RPMI8226 (cell line): ENCODE measurements around the gene CRNN.
A peak's percentile ranks its signal among the peaks of the same experiment; 100 is the strongest.

Experiments
- DNase-seq: peaks from one replicate; pipeline ENCODE4 v3.0.0-alpha.2; 2015

Gene CRNN

DNA sequence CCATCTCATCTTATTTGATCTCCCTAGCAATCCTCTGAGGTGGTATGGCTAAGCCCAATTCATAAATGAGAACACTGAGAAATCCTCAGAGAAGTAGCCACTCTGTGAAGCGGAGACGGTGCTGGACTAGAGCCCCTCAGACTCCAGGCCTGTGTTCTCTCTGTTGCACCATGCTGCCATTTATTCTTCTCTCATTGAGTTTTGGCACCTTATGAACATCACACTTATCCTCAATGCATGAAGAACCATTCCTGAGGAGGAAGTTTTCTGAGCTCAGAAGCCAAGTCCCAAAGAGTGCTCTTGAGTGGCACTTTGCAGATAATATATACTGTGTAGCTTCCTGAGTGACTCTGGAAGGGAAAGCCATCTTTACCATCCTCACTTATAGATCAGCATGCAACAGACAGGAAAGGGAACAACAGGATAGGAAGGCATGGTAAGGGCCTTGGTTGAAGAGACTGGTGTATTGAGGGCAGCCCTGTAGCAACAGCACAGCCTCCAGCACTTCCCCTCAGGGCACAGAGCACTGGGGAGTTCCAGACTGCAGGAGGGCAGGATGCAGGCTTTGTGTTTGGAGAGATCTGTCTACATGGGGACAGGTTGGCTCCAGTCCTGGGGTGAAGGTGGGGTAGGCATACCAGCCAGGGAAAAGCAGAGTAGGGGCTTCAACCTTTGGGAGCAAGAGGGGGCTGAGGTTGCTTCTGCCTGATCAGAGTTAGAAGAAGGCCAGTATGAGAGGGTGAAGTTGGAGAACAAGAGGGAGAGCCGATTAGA is 1.6 kb upstream of the CRNN start:
- DNase-seq, result no peak

DNA sequence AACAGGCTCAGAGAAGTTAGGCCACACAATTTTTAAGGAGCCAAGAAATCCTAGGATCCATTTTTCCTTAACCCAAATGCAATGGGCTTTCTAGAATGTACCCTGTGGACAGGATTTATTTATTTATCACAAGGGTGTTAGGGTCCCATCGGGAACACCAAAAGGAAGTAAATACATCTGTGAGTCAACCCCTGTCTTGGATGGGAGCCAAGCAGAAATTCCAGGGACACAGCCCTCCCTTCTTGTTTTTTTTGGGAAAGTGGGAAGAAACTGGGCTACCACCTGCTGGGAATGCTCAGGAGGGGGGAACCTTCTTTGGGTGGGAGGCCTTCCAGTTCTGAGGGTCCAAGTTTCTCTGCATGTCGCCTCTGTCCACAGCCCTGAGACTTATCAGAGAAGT is 1.3 kb downstream of the CRNN start:
- no peak for DNase-seq

- no peak for DNase-seq
Observed at GRCh38 chr1:152411134-152411533, 2.9 kb downstream of the CRNN start.

DNA sequence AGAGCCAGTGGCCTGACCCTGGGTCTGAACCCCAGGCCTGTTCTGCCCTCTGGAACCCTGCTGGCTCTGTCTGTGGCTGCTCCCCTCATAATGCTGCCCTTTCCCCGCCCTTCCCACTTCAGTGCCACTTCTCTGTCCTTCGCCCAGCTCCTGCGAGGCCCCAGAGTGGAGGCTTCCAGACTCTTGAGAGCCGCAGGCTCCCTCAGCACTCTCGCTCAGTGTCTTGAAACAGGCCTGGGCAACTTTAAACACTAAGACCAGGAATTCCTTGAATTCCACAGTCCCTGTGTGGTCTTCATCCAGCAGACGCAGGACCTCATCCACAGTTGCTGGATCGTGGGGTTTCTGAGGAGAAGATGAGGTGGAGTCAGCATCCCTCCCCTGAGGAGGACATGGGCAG is 3.5 kb downstream of the CRNN start:
- no peak for DNase-seq

DNA sequence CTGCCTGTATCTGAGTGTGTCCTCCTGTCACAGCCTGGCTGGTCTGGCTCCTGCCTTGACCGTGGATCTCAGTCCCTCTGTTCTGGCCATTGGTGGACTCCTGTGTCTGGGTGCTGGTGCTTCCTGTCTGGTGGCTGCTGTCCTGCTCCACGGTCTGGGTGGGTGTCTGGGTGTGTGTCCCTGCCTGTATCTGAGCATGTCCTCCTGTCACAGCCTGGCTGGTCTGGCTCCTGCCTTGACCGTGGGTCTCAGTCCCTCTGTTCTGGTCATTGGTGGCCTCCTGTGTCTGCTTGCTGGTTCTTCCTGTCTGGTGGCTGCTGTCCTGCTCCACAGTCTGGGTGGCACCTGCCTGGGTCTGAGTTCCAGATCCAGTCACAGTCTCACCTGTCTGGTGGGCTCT is 4.0 kb downstream of the CRNN start:
- no peak for DNase-seq

GRCh38 chr1:152408664-152409063 is 5.4 kb downstream of the CRNN start:
- DNase-seq, result no peak

- peak; percentile 39 for DNase-seq
Observed at GRCh38 chr1:152398812-152399698, 15.0 kb downstream of the CRNN start.

DNA sequence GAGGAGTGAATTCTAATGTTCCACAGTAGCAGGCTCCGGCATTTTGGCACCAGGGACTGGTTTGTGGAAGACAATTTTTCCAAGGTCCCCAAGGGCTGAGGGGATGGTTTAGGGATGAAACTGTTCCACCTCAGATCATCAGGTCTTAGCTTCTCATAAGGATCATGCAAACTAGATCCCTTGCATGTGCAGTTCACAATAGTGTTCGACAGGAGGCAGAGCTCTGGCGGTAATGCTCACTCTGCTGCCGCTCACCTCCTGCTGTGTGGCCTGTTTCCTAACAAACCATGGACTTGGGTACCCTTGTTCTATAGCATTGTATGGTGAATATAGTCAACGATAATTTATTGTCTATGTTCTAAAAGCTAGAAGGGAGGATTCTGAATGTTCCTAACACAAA is 16.6 kb downstream of the CRNN start:
- DNase-seq, result no peak

GRCh38 chr1:152394151-152394550 is 19.9 kb downstream of the CRNN start:
- DNase-seq, result no peak

- DNase-seq, result no peak
Observed at GRCh38 chr1:152392909-152393308, 21.2 kb downstream of the CRNN start.

- DNase-seq, result no peak
Observed at GRCh38 chr1:152388889-152389288, 25.2 kb downstream of the CRNN start.

DNA sequence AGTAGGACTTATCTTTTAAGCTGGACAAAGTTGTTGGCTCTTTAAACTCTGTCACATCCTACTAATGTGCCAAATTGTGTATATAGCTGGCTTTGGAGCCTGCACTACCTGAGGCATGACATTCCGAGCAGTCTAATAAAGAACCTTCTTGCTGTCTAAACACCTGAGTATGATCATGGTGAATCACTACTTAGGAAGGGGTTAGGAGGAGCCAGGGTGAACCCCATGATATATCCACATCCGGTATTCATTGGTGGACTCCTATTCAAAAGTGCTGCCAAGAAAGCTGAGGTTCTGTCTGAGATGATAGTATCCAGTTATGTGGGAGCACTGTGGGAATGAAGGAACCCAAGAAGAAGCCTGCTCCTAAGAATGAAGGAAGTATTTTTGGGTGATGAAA is 27.1 kb downstream of the CRNN start:
- no peak for DNase-seq

DNA sequence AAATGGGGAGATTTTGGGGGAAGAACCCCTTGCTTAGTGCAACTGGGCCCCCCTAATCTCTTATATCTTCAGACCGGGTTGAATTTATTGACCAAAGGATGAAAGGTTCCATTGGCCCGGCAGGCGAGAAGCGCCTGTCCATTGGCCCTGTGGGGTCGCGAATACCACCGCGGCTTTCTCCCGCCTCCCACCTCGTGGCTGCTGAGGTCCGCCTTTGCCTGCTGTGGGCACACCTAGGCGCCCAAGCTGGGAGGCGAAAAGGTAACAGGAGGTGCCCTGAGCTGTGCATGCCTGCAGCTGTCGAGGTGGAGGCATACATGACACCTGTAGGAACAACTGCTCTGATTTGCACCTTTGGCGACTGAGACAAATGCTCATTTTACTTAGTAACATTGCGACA is 33.1 kb downstream of the CRNN start:
- no peak for DNase-seq

GRCh38 chr1:152374451-152374850 is 39.6 kb downstream of the CRNN start:
- no peak for DNase-seq

- no peak for DNase-seq
Observed at GRCh38 chr1:152372672-152373071, 41.4 kb downstream of the CRNN start.

DNA sequence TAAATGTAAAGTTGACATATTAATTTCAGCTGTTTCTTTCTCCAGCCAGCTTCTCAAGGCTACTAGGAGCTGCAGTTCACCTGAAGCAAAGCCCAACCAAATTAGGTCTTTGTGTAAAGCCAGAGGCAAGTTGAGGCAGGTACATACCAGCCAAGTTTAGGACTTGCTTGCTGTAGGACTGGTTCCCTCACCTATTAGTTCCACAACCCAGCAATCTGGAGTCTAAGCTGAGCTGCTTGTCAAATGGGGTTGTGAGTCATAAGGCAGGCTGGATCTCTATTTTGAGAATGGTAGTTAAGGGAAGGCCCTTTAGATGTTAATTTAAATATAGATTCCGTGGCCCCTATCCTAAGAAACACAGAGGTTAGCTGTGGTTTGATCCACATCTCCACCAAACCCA is 46.6 kb downstream of the CRNN start:
- DNase-seq, result no peak

GRCh38 chr1:152359906-152360305 is 54.2 kb downstream of the CRNN start, which contains the start of gene FLG2:
TSS of gene FLG2 (minus strand) at chr1:152360006. CDS start at chr1:152358884, 1,122 bp downstream.
- DNase-seq, result no peak
